H1 (cell line): Measurements from ENCODE around the gene SLC11A1. TPM values are rescaled to one million over a fixed set of nuclear protein-coding genes. Genes with fewer than 3 reads are reported as not detected.

Source experiments
- CTCF ChIA-PET: fragments of 300-600 bp; sonication (Branson Sonifier 250); formaldehyde crosslinking; loops from one replicate; lab custom pipeline; 2021; ENCODE audit not compliant: partially characterized antibody; lab: Charles Lee
- POLR2A ChIA-PET: fragments of 300-600 bp; sonication (Branson Sonifier 250); formaldehyde crosslinking; loops from one replicate; lab custom pipeline; 2021; ENCODE audit warnings: inconsistent platforms; ENCODE audit not compliant: partially characterized antibody; lab: Charles Lee
- DNase-seq, 2 experiments: peaks; one replicate each; pipeline versions ENCODE4 v3.0.0 to v3.0.0-alpha.2; 2010 to 2022; ENCODE audit warnings: low spot score in 2 of 2, low read depth in 1 of 2, mixed read lengths in 1 of 2
- FAIRE-seq: peaks from 2 replicates; lab custom pipeline; 2011; peaks lifted over from hg19 to GRCh38; lab: Jason Lieb, UNC
- H2AFZ ChIP-seq: 2 replicates; pipeline ENCODE4 v1.8.1; 2012; ENCODE audit warnings: low read length, inconsistent platforms
- H2AK5ac ChIP-seq: 2 replicates; pipeline ENCODE4 v1.6.1; 2013; ENCODE audit warnings: low read depth, low read length
- H2BK120ac ChIP-seq: replicated peaks from 2 replicates; pipeline ENCODE3; 2013; ENCODE audit warnings: low read depth, low read length, inconsistent platforms
- H2BK12ac ChIP-seq: 2 replicates; pipeline ENCODE4 v1.6.1; 2013; ENCODE audit warnings: low read depth, low read length
- H2BK15ac ChIP-seq: 2 replicates; pipeline ENCODE4 v1.6.1; 2013; ENCODE audit warnings: low read length
- H2BK20ac ChIP-seq: 2 replicates; pipeline ENCODE4 v1.6.1; 2013; ENCODE audit warnings: low read length
- H2BK5ac ChIP-seq: 2 replicates; pipeline ENCODE4 v1.6.1; 2013; ENCODE audit warnings: low read depth, low read length
- H3K14ac ChIP-seq: 2 replicates; pipeline ENCODE4 v1.6.1; 2013; ENCODE audit warnings: inconsistent platforms; ENCODE audit not compliant: insufficient read length
- H3K18ac ChIP-seq: 2 replicates; pipeline ENCODE4 v1.6.1; 2013; ENCODE audit warnings: low read length; ENCODE audit errors: extremely low read depth
- H3K23ac ChIP-seq: 2 replicates; pipeline ENCODE4 v1.6.1; 2013; ENCODE audit warnings: inconsistent platforms; ENCODE audit not compliant: insufficient read length
- H3K23me2 ChIP-seq: 2 replicates; pipeline ENCODE4 v1.6.1; 2013; ENCODE audit warnings: low read depth, low read length
- H3K27ac ChIP-seq: 2 replicates; pipeline ENCODE4 v1.6.1; 2011; ENCODE audit warnings: low read depth, low read length, inconsistent platforms
- H3K27me3 ChIP-seq, 4 experiments: replicated peaks in 1 of 4; 1 replicate in 1 of 4; 2 replicates in 3 of 4; pipeline versions ENCODE4 v1.6.1 to v1.8.1; 2011 to 2013; ENCODE audit warnings: low read length in 3 of 4, mild to moderate bottlenecking in 3 of 4, inconsistent platforms in 2 of 4, mixed read lengths in 2 of 4, moderate library complexity in 1 of 4; ENCODE audit not compliant: control insufficient read depth in 3 of 4, insufficient read depth in 3 of 4; ENCODE audit errors: extremely low read depth in 1 of 4
- H3K36me3 ChIP-seq, 4 experiments: 2 replicates each; pipeline versions ENCODE4 v1.6.1 to v1.8.1; 2011 to 2013; ENCODE audit warnings: mild to moderate bottlenecking in 4 of 4, low read length in 3 of 4, moderate library complexity in 2 of 4, control low read depth in 1 of 4, inconsistent platforms in 1 of 4; ENCODE audit not compliant: insufficient read depth in 4 of 4, control insufficient read depth in 2 of 4
- H3K4ac ChIP-seq: replicated peaks from 2 replicates; pipeline ENCODE3; 2013; ENCODE audit warnings: low read length, low read depth, mixed read lengths, inconsistent platforms; ENCODE audit not compliant: insufficient read length
- H3K4me1 ChIP-seq, 4 experiments: replicated peaks in 1 of 4; 1 replicate in 1 of 4; 2 replicates in 3 of 4; pipeline versions ENCODE4 v1.6.1 to v1.8.1; 2011 to 2013; ENCODE audit warnings: low read length in 3 of 4, inconsistent platforms in 2 of 4, mixed read lengths in 1 of 4; ENCODE audit not compliant: insufficient read depth in 4 of 4, control insufficient read depth in 3 of 4
- H3K4me2 ChIP-seq, 2 experiments: 2 replicates each; pipeline versions ENCODE4 v1.6.1 to v1.8.1; 2011 to 2013; ENCODE audit warnings: low read depth in 2 of 2, low read length in 2 of 2, control low read depth in 1 of 2, inconsistent platforms in 1 of 2, mild to moderate bottlenecking in 1 of 2; ENCODE audit not compliant: insufficient read depth in 1 of 2
- H3K4me3 ChIP-seq, 4 experiments: fragments of 200-600, 300-600 bp in 1 of 4; sonication (generic), shearing (Covaris generic), sonication (Bioruptor Twin) in 1 of 4; 2 replicates each; pipeline versions ENCODE4 v1.5.1 to v1.8.1; 2011 to 2016; ENCODE audit warnings: low read length in 4 of 4, low read depth in 3 of 4, control low read depth in 2 of 4, inconsistent platforms in 2 of 4, mild to moderate bottlenecking in 2 of 4, mixed read lengths in 1 of 4, moderate library complexity in 1 of 4; ENCODE audit not compliant: insufficient read depth in 2 of 4; ENCODE audit errors: extremely low read depth in 1 of 4
- H3K56ac ChIP-seq: replicated peaks from 2 replicates; pipeline ENCODE3; 2013; ENCODE audit warnings: low read depth, mild to moderate bottlenecking, mixed read lengths, low read length, inconsistent platforms; ENCODE audit not compliant: insufficient read length
- H3K79me1 ChIP-seq: 2 replicates; pipeline ENCODE4 v1.6.1; 2013; ENCODE audit warnings: low read depth, low read length, control low read depth
- H3K79me2 ChIP-seq, 2 experiments: 2 replicates each; pipeline versions ENCODE4 v1.6.1 to v1.8.1; 2012 to 2013; ENCODE audit warnings: low read length in 2 of 2, mild to moderate bottlenecking in 2 of 2, inconsistent platforms in 1 of 2; ENCODE audit not compliant: insufficient read depth in 2 of 2, control insufficient read depth in 1 of 2
- H3K9ac ChIP-seq, 4 experiments: replicated peaks in 1 of 4; 1 replicate in 1 of 4; 2 replicates in 3 of 4; pipeline versions ENCODE4 v1.6.1 to v1.8.1; 2011 to 2013; ENCODE audit warnings: low read depth in 3 of 4, low read length in 3 of 4, control low read depth in 2 of 4, mild to moderate bottlenecking in 2 of 4, moderate library complexity in 2 of 4, inconsistent platforms in 1 of 4; ENCODE audit errors: extremely low read depth in 1 of 4
- H3K9me3 ChIP-seq, 2 experiments: 2 replicates each; pipeline versions ENCODE4 v1.6.1 to v1.8.1; 2012 to 2013; ENCODE audit warnings: mild to moderate bottlenecking in 2 of 2, moderate library complexity in 2 of 2, control low read depth in 1 of 2, inconsistent platforms in 1 of 2, low read depth in 1 of 2, low read length in 1 of 2, mixed read lengths in 1 of 2; ENCODE audit not compliant: insufficient read depth in 2 of 2
- H4K20me1 ChIP-seq, 2 experiments: replicated peaks in 1 of 2; 2 replicates each; pipeline versions ENCODE3 to v1.8.1; 2011 to 2013; ENCODE audit warnings: inconsistent platforms in 2 of 2, low read length in 2 of 2, mild to moderate bottlenecking in 1 of 2; ENCODE audit not compliant: insufficient read depth in 2 of 2, control insufficient read depth in 1 of 2
- H4K5ac ChIP-seq: 2 replicates; pipeline ENCODE4 v1.6.1; 2013; ENCODE audit warnings: low read length, low read depth, mixed read lengths, inconsistent platforms; ENCODE audit not compliant: insufficient read length
- H4K8ac ChIP-seq: 2 replicates; pipeline ENCODE4 v1.8.0; 2013; ENCODE audit warnings: mild to moderate bottlenecking, moderate library complexity, low read length, inconsistent platforms; ENCODE audit not compliant: insufficient read depth; ENCODE audit errors: extremely low read depth
- H4K91ac ChIP-seq: replicated peaks from 2 replicates; pipeline ENCODE3; 2013; ENCODE audit warnings: low read length, mixed read lengths, inconsistent platforms; ENCODE audit not compliant: insufficient read length
- BCL11A ChIP-seq, 2 experiments: IDR thresholded peaks; one replicate each; pipeline ENCODE4 v1.6.1; 2011; ENCODE audit warnings: low read depth in 2 of 2, low read length in 2 of 2, mild to moderate bottlenecking in 2 of 2
- BRCA1 ChIP-seq: IDR thresholded peaks from 2 replicates; pipeline ENCODE4 v1.6.1; 2012; ENCODE audit warnings: low read depth, low read length, improper control_type of control experiment
- POU5F1 ChIP-seq: IDR thresholded peaks from 2 replicates; pipeline ENCODE4 v1.6.1; 2011; ENCODE audit warnings: low read depth, mild to moderate bottlenecking, low read length, moderate library complexity
- SIX5 ChIP-seq: IDR thresholded peaks from 2 replicates; pipeline ENCODE4 v1.6.1; 2011; ENCODE audit warnings: mild to moderate bottlenecking, low read depth, low read length
- TAF1 ChIP-seq: IDR thresholded peaks from 2 replicates; pipeline ENCODE4 v1.6.1; 2011; ENCODE audit warnings: mild to moderate bottlenecking, low read depth, low read length
- WGBS, 2 experiments: shearing (Covaris generic) in 1 of 2; methylation state at CpG; one replicate each; pipeline versions ENCODE4 v1.1.6 to v1.1.7; 2013 to 2015; ENCODE audit warnings: low lambda C conversion rate in 2 of 2, mixed read lengths in 2 of 2, inconsistent platforms in 1 of 2, low coverage in 1 of 2, missing lambda C conversion rate in 1 of 2; ENCODE audit not compliant: insufficient replicate concordance in 2 of 2, insufficient coverage in 1 of 2, insufficient read length in 1 of 2; ENCODE audit errors: extremely low coverage in 1 of 2, missing lambda C conversion rate in 1 of 2; 5-methylcytosine and 5-hydroxymethylcytosine counted together
- polyA plus RNA-seq, 7 experiments: library from polyadenylated mRNA; depleted of rRNA in 3 of 7; stranded (reverse) in 5 of 7; unstranded in 2 of 7; fragments of >200 nt in 5 of 7; fragments of 200-250 nt in 2 of 7; gene quantifications; 1 replicate in 5 of 7; 2 replicates in 1 of 7; 4 replicates in 1 of 7; pipeline versions ENCODE4 v1.2.1 to v1.2.3, GENCODE V29; 2011 to 2013; ENCODE audit warnings: missing spikeins in 2 of 7, mixed read lengths in 2 of 7
- total RNA-seq: library from RNA; stranded (reverse); fragmentation: NEBNext Ultra II Directional; extraction: Animal tissue kit (Norgen Biotek cat#: 25700); gene quantifications from 2 replicates; pipeline ENCODE4 v1.2.1, GENCODE V29; 2021

The SLC11A1 gene
- total and polyA plus RNA-seq, 2 of the 8 experiments (the other 6 are each of a cell fraction or from before 2014, with no cell fraction given), result 0.20 to 0.43 TPM

DNA sequence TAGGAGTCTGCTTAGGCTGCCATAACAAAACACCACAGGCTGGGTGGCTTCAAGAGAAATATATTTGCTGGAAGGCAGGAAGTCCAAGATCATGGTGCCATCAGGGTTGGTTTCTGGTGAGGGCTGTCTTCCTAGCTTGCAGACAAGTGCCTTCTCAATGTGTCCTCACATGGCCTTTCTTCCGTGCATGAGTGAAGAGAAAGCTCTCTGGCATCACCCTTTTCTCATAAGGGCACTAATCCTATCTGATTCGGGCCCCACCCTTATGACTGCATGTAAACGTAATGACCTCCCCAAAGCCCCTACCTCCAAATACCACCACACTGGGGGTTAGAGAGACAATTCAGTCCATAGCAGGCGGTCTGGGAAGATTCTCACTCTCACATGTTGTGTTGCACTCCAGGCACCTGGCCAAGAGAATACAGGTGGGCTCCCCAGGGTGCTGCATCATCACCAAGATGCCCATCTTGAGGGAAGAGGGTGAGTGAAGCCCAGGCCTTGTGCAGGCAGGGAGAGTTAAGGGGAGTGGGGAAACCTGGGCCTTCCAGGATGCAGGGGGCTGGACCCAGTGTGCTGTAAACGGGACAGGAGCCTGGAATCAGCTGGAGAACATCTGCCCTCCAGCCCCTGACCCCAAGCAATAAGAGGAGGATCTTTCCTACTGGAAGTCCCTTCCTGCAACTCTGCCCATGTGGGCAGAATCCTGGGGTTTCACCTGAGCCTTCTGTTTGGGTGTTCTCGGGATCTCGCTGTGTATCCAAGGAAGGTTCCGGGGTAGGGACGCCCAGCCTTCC lies 15.3 kb upstream of the SLC11A1 start:
- Histone ChIP-seq H3K23me2 (peaks cover 7% of the 10 kb centered on the region; the same call in 1 of the 2 replicates), H3K4me3 (peak overlapping the region; percentile 49 to 71 (median 56); a peak in 7 of 8 replicates)

More for the DNA sequence above, 15.3 kb upstream of the SLC11A1 start:
- no peaks in the 10 kb centered on the region for H3K9me3 ChIP-seq
- no peaks in the 10 kb centered on the region for H3K36me3 ChIP-seq
- H2BK5ac ChIP-seq, result peak overlapping the region; percentile 68; the same call in 1 of the 2 replicates
- TF ChIP-seq POU5F1 (no peak), TAF1 (no peak), BCL11A (IDR thresholded peaks at IDR 0.05; ENCODE audit: low read depth in 2 of 2, low read length in 2 of 2) (no peak), SIX5 (no peak), BRCA1 (no peak)
- DNase-seq (no peak), FAIRE-seq (no peak)
- H4K20me1 ChIP-seq, result no peaks in the 10 kb centered on the region
- peaks cover 0 to 3% (median 0%) of the 10 kb centered on the region in 4 experiments; a peak in 3 of 7 replicates for H3K4me1 ChIP-seq
- H3K27me3 ChIP-seq, result no peaks in the 10 kb centered on the region
- H2BK20ac ChIP-seq, result no peak overlapping the region
- H4K8ac ChIP-seq, result no peak overlapping the region
- no peaks in the 10 kb centered on the region for H3K79me1 ChIP-seq
- H2AFZ ChIP-seq, result no peak overlapping the region
- H3K4ac ChIP-seq, result no peak overlapping the region
- ChIA-PET CTCF (interaction anchor here (0.8 to 2.6 kb wide), 9 partner anchors 9 to 73 kb away, joined by 3 to 12 read pairs (median 5); partner anchors contain the start of gene CATIP), POLR2A (interaction anchor here (0.6 to 1.9 kb wide), 8 partner anchors 9 to 96 kb away, joined by 3 to 15 read pairs (median 4); partner anchors contain the start of genes AAMP, CATIP and PNKD)
- H2BK120ac ChIP-seq, result no peak overlapping the region
- no peak overlapping the region for H4K91ac ChIP-seq
- H3K18ac ChIP-seq, result 0 out of 2 replicates have a peak overlapping the region, but pooled peaks have one; percentile 34
- no peak overlapping the region for H2BK12ac ChIP-seq
- H3K4me2 ChIP-seq, result peak overlapping the region; percentile 68 to 79
- H3K79me2 ChIP-seq, result no peaks in the 10 kb centered on the region
- H4K5ac ChIP-seq, result no peak overlapping the region
- no peak overlapping the region for H3K56ac ChIP-seq
- H2AK5ac ChIP-seq, result no peak overlapping the region
- 72% methylated on average over 9 of the region's 9 CpGs; no CpG with 5 or more reads in 1 of the 2 experiments for WGBS, 2 experiments
- H3K14ac ChIP-seq, result no peak overlapping the region
- no peak overlapping the region for H3K27ac ChIP-seq
- H3K9ac ChIP-seq, result peak overlapping the region in 1 of 4 experiments; percentile 12; a peak in 1 of 7 replicates
- no peak overlapping the region for H3K23ac ChIP-seq
- no peak overlapping the region for H2BK15ac ChIP-seq
